GM21723 (cell line): ENCODE measurements around the gene TAS2R4.
"Not testable (repeated sequence)": the region's sequence is repeated elsewhere in the genome, so short reads cannot be mapped to it uniquely, and the experiment has no call there.

Experiments
- ATAC-seq: cut with Tn5 transposase; IDR thresholded peaks from one replicate; pipeline ENCODE4 v1.9.1; 2021; ENCODE audit warnings: mild to moderate bottlenecking, moderate library complexity; ENCODE audit not compliant: unreplicated experiment

Gene TAS2R4

GRCh38 chr7:141822432-141822831 is 46.0 kb downstream of the TAS2R4 start:
- ATAC-seq, result not testable (repeated sequence)
